Pulmonary artery endothelial cell (primary cell): Measurements from ENCODE around the gene CFAP54. TPM values are rescaled to one million over a fixed set of nuclear protein-coding genes. Genes with fewer than 3 reads are reported as not detected.
"Not testable (repeated sequence)": the region's sequence is repeated elsewhere in the genome, so short reads cannot be mapped to it uniquely, and the experiment has no call there.

Experiments used
- DNase-seq: peaks from one replicate; pipeline ENCODE4 v3.0.0-alpha.2; 2011; ENCODE audit warnings: low read depth, low spot score
- total RNA-seq: library from RNA; depleted of rRNA; stranded (reverse); fragments of >200 nt; gene quantifications from 2 replicates; pipeline ENCODE4 v1.2.3, GENCODE V29; 2014

Gene CFAP54, protein sequence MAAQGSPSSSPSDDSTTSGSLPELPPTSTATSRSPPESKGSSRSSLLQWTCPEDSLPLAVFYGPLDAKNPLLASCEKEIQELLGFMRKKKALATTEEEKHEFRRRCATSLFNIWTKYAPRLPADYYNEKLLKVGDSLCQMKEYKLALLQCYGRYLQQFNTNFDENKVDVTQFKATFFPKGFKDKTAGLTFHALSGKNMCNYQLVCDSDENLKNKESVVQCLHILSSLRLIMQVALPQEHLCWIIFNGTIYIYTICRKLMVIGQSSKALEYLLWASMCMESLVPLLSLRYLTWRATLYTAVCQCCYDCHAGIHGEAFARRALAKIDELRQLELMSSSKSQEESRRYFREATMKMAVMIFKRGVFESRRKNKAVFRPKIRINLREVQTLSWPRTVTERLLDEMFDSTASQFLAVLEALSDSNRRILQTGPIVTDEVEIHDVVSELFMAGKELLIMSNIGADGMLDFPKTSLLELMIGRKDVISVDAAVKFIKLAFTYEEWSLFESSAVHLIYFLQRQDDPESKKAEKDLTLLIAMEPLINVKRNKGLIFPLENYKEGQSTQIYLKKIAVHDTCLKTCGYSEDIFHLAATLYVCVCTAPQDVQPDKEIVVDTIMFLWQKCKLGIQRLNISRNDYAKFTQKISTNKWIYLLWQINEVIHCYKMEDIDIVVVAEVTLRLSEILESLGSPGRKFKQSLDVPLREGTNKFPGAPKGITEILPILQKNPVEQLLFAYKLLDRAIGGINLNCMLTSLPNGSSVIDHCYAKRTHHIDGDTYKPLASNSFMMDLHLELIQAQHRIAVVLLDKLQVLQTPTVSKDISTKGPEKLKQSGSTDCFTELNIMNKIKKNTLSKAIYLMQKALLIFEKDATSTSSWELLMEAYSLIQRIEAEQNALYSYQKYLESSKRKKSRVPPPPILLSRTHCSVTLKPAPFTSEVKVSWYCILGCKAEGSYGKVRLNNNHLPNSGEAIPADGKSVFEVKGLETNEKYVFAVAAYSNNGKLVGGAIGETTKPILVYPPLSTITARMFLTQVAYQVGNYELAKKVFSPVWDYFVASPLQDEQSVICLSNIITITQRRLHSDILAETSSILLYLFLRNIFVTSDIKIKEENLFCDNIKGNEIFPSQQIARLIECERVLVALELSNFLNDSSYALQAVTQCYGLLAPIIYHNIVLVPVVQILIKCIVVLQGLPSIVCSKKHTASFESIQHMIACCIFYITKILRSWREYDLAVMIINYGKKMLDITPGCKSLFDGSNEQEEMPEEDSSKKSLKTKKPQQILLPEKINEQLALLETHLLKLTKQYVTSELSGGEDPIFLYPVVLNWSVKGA (N-terminal part only)
- total RNA-seq = 10.0 and 26.2 TPM in 2 replicates

GRCh38 chr12:96489392-96490056 is at the start of gene CFAP54:
Gene CFAP54, plus strand, starts transcription at chr12:96489577. Its CDS starts 33 bp downstream, at chr12:96489610.
- DNase-seq = peak; percentile 71

DNA sequence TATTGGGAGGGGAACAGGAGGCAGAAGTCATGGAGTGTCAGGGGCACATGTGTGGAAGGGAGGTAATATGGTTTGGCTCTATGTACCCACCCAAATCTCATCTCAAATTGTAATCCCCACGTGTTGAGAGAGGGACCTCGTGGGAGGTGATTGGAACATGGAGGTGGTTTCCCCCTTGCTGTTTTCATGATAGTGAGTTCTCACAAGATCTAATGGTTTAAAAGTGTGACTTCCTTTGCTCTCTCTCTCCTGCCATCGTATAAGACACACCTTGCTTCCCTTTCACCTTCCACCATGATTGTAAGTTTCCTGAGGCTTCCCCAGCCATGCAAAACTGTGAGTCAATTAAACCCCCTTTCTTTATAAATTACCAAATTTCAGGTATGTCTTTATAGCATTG is 47.6 kb upstream of the CFAP54 start:
- no peak for DNase-seq

- no peak for DNase-seq
Observed at GRCh38 chr12:96442906-96443305, 46.5 kb upstream of the CFAP54 start.

GRCh38 chr12:96444399-96444798 is 45.0 kb upstream of the CFAP54 start:
- DNase-seq = no peak

GRCh38 chr12:96445691-96446583 is 43.4 kb upstream of the CFAP54 start:
- peak; percentile 100 for DNase-seq

DNA sequence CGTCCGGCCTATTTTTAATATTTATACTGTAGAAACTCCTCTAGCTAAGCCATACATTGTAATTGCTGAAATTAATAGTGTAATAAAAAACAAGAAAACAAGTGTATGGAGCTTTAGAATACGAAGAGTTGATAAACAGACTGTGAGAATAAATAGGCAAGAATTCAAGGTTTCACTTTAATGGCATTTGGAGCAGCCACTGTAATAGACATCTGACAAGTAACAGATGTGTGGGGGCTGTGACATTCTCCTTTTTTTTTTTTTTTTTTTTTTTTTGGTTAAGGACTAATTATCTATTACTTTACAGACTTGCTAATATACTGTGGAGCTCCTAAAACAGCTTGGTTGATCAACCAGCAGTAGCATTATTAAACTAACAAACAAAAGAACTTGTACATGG is 42.1 kb upstream of the CFAP54 start:
- DNase-seq = no peak

DNA sequence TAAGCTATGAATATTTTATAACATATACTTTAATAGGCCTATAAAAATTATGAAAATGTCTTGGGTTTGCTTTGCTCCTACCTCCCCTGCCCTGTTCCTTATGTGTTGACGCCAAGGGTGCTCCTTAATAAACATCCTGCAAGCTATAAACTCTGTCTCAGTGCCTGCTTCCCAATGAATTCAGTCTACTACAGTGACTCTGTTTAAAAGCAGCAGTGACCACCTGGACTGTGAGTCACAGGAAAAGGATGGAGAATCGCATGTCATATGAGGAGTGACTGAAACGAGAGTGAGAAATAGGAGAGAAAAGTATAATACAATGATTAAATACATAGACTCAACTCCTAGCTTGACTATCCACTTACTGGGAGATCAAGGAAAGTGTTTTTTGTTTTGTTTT is 41.1 kb upstream of the CFAP54 start:
- DNase-seq = no peak

- no peak for DNase-seq
Observed at GRCh38 chr12:96452261-96452922, 37.0 kb upstream of the CFAP54 start.

DNA sequence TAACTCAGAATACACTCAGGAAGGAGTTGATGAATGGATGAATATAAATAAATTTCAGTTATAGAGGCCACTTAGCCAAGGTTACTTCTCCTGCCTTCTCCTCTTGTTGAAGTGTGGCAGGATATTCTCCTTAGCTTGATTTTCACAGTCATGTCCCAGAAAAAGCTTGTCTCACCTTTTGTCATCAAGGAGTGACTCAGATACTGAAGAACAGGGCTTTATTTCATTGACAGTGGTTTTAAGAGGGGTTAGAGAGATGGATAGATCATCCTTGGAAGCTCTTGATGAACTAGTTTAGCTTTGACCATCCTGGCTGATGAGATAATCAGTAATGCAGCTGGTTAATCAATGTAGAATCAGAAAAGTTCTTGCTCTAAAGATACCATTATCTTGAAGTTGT is 35.0 kb upstream of the CFAP54 start:
- DNase-seq = no peak

GRCh38 chr12:96456265-96456974 is 33.0 kb upstream of the CFAP54 start:
- DNase-seq = no peak

GRCh38 chr12:96457191-96457930 is 32.0 kb upstream of the CFAP54 start:
- DNase-seq = no peak

DNA sequence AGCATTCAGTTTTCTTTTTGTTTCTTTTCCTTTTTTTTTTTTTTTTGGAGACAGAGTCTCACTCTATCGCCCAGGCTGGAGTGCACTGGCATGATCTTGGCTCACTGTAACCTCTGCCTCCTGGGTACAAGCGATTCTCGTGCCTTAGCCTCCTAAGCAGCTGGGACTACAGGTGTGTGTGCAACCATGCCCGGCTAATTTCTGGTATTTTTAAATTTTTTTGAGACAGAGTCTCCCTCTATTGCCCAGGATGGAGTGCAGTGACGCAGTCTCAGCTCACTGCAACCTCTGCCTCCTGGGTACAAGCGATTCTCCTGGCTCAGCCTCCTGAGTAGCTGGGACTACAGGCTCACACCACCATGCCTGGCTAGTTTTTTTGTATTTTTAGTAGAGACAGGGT is 30.1 kb upstream of the CFAP54 start:
- not testable (repeated sequence) for DNase-seq

DNA sequence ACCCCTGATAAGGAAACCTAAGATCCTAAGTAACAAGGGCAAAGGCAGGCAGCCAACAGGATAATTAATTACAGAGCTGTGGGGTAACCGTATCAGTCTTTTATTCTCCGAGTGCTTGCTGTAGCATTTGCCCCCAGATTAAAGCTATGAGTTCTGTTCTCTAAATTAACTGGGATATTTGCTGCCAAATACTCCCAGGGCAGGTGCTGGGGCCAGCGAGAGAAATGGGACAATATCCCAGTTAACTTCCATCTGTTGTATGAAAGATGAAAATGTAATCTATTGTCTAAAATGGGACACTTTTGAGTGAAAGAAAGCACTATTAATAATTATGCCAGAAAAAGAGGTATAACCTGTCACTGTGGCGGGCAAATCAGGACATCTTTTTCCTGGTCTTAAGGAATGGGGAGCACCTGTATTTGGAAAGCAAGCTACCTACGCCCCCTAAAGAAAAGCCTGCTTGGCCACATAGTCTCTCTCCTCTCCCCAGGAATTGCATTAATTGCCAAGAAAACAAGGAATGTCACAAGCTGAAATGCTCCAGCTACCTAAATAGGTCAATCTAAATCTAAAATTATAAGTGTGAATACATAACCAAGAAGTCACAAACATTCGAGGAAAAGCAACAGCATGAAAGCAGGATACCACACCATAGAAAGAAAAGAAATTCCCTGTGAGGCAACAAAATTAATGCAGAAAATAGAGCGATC is 26.7 kb upstream of the CFAP54 start:
- no peak for DNase-seq

GRCh38 chr12:96465896-96466295 is 23.5 kb upstream of the CFAP54 start:
- no peak for DNase-seq

GRCh38 chr12:96466939-96467751 is 22.2 kb upstream of the CFAP54 start:
- DNase-seq = no peak

GRCh38 chr12:96471368-96472050 is 17.9 kb upstream of the CFAP54 start:
- DNase-seq = no peak
